ENCODE data around the gene FRMPD2. TPM values are rescaled to one million over a fixed set of nuclear protein-coding genes. Genes with fewer than 3 reads are reported as not detected.

Gene FRMPD2
- total RNA-seq (2022; extraction: Qiagen RNA extraction; ENCODE audit: low read depth), result 0.02 to 0.08 TPM (median 0.08 TPM) in 3 of 5 replicates, not detected in the others

GRCh38 chr10:48274636-48275035 is at the start of gene FRMPD2:
FRMPD2 (minus strand) TSS chr10:48274696; CDS start chr10:48274567, 129 bp downstream.

DNA sequence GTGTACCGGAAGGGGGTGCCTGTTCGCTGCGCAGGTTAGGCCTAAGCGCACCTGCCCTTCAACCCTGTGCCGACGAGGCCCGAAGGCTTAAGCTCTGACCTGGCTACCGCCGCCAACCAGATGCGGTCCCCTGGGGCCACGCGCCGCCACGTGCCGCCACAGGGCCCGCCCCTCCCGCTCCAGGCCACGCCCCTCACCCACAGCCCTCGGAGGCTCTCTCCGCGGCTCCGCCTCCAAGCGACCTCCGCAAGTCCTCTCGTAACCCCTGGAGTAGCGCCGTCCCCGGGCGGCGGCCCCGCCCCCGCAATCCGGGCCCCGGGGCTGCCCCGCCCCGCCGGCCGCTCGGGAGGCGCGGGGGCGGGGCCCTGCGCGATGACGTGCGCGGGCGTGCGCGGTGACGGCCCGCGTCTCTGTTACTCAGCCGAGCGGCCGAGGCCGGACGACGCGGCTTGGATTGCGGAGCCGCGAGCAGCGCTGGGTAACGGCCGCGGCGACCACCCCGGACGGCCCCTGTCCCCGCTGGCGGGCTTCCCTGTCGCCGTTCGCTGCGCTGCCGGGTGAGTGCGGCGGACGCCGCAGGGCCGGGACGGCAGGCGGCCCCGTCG is 31.9 kb upstream of the FRMPD2 start, which contains the start of gene MAPK8:
Gene MAPK8 (plus strand): TSS at position 413 of the 605 bp plus-strand sequence. CDS start 94,984 bp downstream, outside the sequence.

Other genes with a start within 250 kb of the FRMPD2 start
- gene MAPK8, start 32.0 kb upstream of the FRMPD2 start, total RNA-seq (2022; extraction: Qiagen RNA extraction; ENCODE audit: low read depth), result 33.3 to 49.4 TPM (median 42.1 TPM) in 5 replicates